HG02798 (cell line): ENCODE measurements around the gene DTD1.

Experiments used
- ATAC-seq: cut with Tn5 transposase; IDR thresholded peaks from one replicate; pipeline ENCODE4 v1.9.1; 2021; ENCODE audit warnings: mild to moderate bottlenecking; ENCODE audit not compliant: unreplicated experiment, poor library complexity

DTD1 gene

DNA sequence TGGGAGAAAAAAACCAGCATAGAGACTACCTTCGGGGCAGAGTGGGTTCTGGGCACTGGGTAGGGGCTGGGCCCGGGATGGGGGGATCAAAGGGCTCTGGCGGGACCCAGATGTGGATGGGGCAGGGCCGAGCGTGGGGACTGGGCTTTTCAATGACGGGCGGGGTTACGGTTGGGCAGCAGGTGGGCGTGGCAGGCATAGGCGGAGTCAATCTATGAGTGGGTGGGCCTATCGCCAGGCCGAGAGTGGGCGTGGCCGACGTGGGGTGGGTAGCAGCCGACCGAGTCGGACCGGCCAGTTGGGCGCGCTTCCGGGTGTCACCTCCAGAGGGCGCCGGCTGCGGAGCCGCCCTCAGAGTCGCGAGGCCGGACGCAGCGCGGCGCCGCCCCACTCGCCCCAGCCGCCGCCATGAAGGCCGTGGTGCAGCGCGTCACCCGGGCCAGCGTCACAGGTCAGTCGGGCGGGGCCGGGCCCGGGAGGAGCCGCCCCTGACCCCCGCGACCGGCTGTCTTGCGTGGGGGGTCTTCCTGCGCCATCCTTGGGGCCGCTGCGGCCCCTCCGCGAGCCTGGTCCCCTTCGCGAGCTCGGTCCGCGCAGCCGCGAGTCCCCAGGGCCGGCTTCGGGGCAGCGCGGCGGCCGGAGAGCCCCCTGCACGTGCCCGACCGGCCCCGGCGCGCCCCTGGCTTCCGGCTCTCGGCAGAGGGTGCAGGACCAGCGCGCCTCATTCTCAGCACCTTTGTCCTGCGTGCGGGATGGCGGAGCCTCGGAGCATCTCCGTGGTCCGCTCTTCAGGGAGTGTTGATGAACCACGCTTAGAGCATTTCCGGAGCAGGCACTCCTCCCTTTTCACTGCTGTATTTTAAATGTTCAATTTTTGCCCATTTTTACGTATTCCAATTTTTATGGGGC, at the start of gene DTD1:
TSS of gene DTD1 (plus strand) at position 390 of the 909 bp plus-strand sequence. CDS start at position 409, 19 bp downstream.
- ATAC-seq: peak; percentile 89

DNA sequence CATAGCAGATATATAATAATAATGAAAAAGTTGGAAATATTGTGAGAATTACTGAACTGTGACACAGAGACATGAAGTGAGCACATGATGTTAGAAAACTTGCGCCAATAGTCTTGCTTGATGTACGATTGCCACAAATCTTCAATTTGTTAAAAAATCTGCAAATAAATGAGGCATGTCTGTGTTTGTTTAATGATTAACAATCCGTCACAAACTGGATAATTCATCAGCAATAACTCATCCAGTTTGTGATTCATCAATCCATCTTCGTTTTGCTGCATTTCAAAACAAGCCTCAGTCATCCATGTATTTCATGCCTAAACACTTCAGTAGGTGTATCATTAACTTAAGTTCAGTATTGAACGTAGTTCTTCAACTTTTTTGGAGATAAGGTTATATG, 46.1 kb upstream of the DTD1 start:
- no peak for ATAC-seq

DNA sequence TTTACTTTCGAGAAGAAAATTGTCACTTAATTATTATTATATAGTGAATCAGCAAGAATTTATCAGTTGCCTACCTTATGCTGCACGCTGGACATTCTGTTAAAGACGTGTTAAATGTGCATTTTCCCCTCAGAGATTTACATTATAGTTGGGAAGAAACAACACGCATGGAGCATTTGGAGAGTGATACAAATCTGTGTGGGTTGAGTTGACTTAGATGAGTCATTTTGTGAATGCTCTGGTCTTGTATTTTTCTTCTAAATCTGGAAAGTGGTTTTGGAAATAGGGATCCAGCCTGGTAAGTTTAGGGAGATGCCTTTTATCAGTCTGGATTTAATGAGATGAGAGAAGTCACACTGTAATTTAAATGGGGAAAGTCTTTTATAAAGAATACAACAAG, 44.6 kb upstream of the DTD1 start:
- no peak for ATAC-seq

DNA sequence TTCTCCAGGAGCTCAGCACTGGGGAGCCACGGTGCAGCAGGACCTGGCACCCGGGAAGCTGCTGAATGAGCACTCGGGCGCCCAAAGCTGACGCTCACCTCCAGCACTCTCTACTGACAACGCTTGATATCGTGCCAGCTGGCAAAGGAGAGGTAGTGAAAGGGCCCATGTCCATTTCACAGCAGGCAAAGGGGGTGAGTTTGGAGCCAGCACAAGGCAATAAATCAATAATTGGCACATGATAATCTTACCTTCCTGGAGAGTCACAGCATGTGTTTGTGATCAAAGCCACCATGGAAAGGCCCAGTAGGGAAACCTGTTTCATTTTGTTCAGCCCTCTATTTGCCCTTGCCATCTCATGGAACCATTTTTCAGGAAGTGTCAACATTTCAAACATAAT, 43.9 kb upstream of the DTD1 start:
- no peak for ATAC-seq

DNA sequence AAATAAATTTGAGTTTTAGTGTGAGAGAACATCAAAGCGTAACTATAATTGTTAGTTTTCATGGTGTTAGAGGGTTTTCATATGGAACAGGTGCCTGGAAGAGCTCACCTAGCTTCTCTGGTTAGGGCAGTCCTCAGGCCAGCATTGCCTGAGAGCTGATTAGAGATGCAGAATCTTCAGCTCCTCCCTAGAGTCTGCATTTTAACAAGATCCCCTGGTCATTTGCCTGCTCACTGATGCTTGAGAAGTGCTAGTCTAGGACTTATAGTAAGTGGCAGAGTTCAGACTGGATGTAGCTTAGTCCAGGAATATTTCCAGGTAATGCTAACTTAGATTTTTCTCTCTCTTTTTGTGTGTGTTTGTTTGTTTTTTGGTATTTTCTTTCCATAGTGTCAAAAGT, 42.3 kb upstream of the DTD1 start:
- ATAC-seq: no peak

- ATAC-seq: no peak
These were observed 39.4 kb upstream of the DTD1 start for GRCh38 chr20:18548465-18548864.

DNA sequence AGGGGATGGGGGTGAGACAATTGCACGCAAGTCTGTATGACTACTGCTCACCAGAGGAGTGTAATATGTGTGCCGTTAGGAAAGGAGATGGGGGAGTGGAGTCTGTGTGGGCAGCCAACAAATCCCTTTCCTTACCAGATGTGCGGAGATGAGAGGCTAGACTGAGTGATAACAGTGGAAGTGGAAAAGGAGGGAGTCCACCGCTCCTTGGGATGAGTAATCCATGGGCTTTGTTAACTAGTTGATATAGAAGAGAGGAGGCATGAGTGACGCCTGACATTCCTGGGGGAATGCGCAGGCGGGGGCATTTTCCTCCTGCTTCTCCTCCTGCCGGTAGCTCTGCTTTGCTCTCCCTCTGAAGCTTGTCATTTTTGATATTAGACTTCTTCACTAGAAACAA, 34.1 kb upstream of the DTD1 start:
- ATAC-seq: no peak

DNA sequence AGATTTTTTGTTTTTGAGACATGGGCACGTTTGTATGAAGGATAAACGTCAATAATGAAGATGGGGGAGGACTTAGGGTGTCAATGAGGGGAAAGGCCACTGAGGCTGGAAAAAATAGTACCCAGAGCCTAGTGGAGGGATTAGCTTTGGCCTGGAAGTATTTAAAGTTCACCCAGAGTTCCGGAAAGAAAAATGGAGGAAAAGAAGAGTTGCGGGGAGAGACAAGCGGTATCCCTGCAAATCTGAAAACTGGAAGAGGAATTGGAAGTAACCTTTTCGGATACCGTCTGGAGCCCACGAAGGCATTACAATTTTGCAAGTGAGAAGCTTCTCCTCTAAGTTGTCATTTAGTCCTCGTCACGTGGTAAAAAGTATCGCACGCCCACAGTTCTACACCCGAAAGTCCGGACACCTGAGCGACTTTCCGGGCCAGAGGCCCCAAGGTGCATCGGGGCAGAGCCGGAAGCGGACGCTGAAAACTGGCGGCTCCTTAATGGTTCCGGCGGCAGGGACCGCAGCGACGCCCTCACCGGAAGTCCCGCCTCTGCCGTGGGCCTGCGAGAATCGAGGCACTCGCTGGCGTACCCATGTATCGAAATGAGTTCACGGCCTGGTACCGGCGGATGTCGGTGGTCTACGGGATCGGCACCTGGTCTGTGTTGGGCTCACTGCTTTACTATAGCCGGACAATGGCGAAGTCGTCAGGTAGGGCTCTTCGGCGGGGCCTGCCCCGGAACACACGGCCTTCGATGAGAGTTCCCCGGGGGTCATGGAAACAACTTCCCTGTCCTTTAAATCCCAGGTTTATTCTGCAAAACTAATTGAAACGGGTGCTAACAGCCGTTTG, 20.7 kb upstream of the DTD1 start, which contains the start of gene SMIM26:
TSS of gene SMIM26 (plus strand) at position 541 of the 847 bp plus-strand sequence. CDS start at position 588, 47 bp downstream.
- ATAC-seq: peak; percentile 99

DNA sequence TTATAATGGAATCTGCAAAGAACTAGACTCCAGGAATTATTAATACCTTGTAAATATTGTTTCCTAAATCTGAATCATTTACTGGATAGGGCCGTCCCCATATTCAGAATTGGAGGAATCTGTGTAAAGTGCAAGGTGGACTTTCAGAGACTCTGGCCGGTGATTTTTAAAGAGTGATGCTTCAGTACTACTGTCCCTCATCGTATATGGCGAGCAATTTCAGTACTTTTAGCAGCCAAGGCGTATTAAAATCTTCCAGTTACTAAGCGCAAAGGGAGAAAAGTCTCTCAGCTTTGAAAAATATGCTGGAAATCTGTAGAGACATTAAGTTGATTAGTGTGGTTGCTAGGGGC, 20.1 kb upstream of the DTD1 start:
- ATAC-seq: no peak

DNA sequence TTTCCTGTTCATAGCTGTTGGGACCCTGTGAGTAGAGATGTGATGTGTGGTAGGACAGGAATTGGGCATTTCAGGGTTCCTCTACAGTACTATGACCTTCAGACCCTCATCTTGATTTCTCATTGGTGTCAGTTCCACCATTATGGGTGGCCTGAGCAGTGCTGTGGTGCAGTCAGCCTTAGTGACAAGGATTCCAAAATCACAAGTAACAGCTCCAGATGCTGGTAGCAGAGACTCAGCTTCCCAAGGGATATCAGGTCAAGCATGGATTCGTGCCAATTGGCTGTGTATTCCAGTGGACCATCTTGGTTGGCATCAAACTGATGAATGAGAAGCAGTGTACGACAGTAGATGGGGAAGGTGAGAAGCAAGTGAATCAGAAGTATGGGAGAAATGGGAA, 16.8 kb upstream of the DTD1 start:
- no peak for ATAC-seq

DNA sequence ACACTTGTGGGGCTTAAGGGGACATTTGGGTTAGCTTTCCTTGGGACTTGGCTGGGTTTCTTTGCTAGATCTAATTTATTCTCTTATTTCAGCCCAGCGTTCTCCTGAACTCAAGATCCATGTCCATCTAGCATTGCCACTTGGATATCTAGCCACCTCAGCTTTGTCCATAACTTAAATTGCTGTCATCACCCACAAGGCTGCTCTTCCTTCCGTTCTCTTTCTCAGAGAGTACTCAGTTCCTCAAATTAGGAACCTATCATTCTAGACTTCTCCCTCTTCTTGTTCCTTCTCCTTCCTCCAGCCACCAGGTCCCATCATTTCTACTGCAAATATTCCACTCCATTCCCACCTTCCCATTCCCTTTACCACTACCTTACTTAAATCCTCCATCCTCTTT, 16.3 kb upstream of the DTD1 start:
- ATAC-seq: no peak

DNA sequence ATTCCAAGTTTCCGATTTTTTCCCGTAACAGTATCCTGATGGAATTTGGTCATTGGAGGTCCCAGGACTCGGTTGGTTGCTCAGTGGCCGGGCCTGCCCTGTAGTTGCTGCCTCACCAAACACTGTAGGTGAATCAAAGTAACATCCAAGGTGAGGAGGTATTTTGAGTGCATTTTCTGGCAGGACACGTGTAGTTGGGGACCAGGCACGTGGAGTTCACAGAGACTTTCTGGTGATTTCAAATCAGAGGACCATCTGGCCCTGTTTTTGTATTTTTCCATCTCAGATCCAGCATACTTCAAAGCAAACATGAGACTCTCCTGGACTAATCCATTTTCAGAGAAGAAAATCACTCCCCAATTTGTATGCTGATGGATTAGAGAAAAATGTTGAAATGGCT, 9.9 kb upstream of the DTD1 start:
- no peak for ATAC-seq

DNA sequence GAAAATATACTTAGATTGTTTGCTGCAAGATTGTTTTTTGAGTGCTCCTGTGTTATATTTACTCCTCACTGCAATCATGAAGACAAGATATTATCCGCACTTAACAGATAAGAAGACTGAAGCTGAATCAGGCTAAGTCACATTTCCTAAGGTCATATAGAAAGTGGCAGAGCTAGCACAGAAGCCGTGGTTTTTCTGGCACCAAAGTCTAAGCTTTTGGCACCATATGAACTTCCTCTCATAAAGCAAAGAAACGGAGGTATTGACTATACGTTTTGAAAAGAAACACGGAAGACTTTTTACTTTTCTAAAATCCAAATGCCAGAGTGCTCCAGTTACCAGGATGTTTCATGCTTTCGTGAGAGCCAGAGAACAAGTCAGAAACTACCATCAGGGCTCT, 9.3 kb upstream of the DTD1 start:
- ATAC-seq: no peak

DNA sequence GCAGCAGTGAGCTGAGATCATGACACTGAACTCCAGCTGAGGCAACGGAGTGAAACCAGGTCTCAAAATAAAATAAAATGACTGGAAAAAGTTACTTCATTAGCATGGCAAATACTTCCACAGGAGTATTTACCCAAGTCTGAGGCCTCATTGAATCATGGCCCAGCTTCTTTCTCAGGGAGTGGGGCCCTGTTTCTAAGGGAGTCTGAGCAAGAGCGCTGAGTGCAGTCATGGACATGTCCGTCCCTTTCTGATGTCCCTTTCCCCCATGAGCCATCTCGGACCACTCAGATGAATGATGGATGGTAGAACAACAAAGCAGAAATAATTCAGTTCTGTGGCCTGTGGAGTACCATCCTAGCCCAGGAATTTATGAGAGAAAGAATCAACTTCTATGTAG, 7.8 kb upstream of the DTD1 start:
- no peak for ATAC-seq

GRCh38 chr20:18585134-18585533, 2.7 kb upstream of the DTD1 start:
- ATAC-seq: no peak

- ATAC-seq: no peak
These were observed 700 bp downstream of the DTD1 start for GRCh38 chr20:18588574-18588933.

GRCh38 chr20:18589941-18590674, 2.3 kb downstream of the DTD1 start:
- no peak for ATAC-seq

DNA sequence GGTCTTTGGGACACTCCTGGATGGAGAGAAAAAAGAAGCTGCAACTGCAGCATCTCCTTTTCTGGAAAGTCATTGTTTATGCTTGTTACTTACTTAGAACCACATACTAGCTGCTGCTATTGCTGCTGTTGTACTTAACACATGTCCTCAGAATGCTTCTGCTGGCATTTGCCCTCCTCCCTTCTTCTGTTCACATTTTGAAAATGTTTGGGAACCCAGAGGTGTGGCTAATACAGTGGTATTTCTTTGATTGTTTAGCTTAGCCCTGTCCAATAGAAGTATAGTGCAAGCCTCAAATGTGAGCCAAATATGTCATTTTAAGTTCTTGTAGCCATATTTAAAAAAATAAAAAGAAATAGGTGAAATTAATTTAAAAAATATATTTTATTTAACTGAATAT, 8.4 kb downstream of the DTD1 start:
- ATAC-seq: no peak

DNA sequence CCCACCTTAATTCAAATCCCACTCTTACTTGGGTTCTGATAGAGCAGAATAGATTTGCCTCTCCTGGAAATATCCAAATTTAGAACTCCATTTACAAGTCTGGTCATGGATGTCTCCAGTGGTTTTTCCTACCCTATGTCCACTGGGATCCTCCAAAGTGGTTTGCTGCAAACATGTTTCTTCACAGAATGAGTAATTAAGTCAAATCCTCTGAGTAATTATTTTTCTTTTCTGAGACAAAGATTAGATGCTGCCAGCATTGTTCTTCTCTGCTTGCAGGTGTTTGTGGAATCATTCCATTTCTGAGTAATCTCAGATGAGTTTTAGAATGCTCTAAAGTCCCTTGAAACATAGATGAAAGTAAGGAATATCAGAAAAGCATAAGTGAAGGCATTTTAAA, 21.9 kb downstream of the DTD1 start:
- no peak for ATAC-seq

GRCh38 chr20:18611492-18611891, 23.6 kb downstream of the DTD1 start:
- no peak for ATAC-seq

DNA sequence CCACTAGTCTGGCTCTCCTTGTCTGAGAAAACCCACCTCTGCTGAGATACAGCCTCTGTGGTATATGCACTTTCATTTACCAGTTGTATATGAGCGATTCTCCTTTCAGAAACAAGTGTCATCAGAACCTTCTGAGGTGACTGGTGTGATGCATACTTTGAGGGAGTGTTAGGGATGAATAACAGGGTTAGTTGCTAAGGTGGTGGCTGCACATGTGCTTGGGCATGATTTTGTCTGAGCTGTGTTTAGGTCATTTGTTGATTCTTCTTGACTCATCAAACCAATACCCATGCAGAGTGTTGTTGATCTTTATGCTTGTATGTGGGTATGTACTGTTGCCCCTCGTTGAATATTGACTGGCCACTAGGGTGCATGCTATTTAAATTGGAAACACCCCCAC, 25.7 kb downstream of the DTD1 start:
- no peak for ATAC-seq
